Ovary (tissue), 9 donors: Measurements from ENCODE around the gene CASP6. TPM values are rescaled to one million over a fixed set of nuclear protein-coding genes. Genes with fewer than 3 reads are reported as not detected.

Experiments used
- DNase-seq, 5 donors: peaks; one replicate each; pipeline ENCODE4 v3.0.0-alpha.2; 2019 to 2020
- H3K27ac ChIP-seq, 2 donors: fragments of 200-600 bp; one replicate each; pipeline versions ENCODE4 v1.5.1 to v1.8.0; 2019 to 2022
- H3K27me3 ChIP-seq: fragments of 200-600 bp; one replicate; pipeline ENCODE4 v1.8.0; 2022
- H3K36me3 ChIP-seq: fragments of 200-600 bp; sonication (generic); one replicate; pipeline ENCODE4 v1.5.1; 2019
- H3K4me1 ChIP-seq: one replicate; pipeline ENCODE4 v1.8.1; 2013; ENCODE audit warnings: mild to moderate bottlenecking, moderate library complexity; ENCODE audit not compliant: insufficient read depth
- H3K4me3 ChIP-seq: fragments of 200-600 bp; sonication (generic); one replicate; pipeline ENCODE4 v1.5.1; 2017
- H3K9me3 ChIP-seq, 2 donors: fragments of 200-600 bp in 1 of 2; sonication (generic) in 1 of 2; one replicate each; pipeline versions ENCODE4 v1.5.1 to v1.8.1; 2013 to 2019; ENCODE audit warnings: mild to moderate bottlenecking in 1 of 2, moderate library complexity in 1 of 2
- CTCF ChIP-seq, 3 donors: fragments of 450-650 bp in 2 of 3; fragments of 200-600 bp in 1 of 3; IDR thresholded peaks; one replicate each; pipeline versions ENCODE4 v1.5.1 to v1.8.0; 2016 to 2022; ENCODE audit warnings: antibody characterized with exemption in 3 of 3, mild to moderate bottlenecking in 1 of 3
- EP300 ChIP-seq: sonication (generic); formaldehyde crosslinking; IDR thresholded peaks from one replicate; pipeline ENCODE4 v1.6.1; 2017; ENCODE audit warnings: antibody characterized with exemption
- POLR2A ChIP-seq: fragments of 450-650 bp; IDR thresholded peaks from one replicate; pipeline ENCODE4 v1.6.1; 2017; ENCODE audit warnings: antibody characterized with exemption, mild to moderate bottlenecking, moderate library complexity
- WGBS, 3 donors: extraction: QIAGEN DNeasy Blood & Tissue Kit in 1 of 3; methylation state at CpG; one replicate each; pipeline versions ENCODE4 v1.1.5 to v1.1.7; 2013 to 2017; 5-methylcytosine and 5-hydroxymethylcytosine counted together
- intact Hi-C, 4 donors: fragments of 100-400 bp; cut with DNase I; formaldehyde crosslinking; loops; one replicate each; pipeline versions ENCODE4 v1.11.0 to v1.15.1; 2022 to 2023
- polyA plus RNA-seq, 2 donors: library from polyadenylated mRNA; stranded (reverse); fragments of 200-250 nt in 1 of 2; fragments of 350-450 nt in 1 of 2; fragmentation: Illumina TruSeq in 1 of 2; extraction: RNeasy Lipid Tissue Mini Kit (QIAGEN cat#74804) in 1 of 2; gene quantifications; one replicate each; pipeline ENCODE4 v1.2.3, GENCODE V29; 2013 to 2014
- total RNA-seq, 7 donors: library from RNA; depleted of rRNA in 2 of 7; stranded (reverse); fragments of >200 nt in 2 of 7; fragmentation: NEBNext Ultra II Directional in 3 of 7; extraction: Animal tissue kit (Norgen Biotek cat#: 25700) in 3 of 7; gene quantifications; one replicate each; pipeline versions ENCODE4 v1.1.0 to v1.2.4, GENCODE V29; 2016 to 2023
- donor health status: DM: no; HTN: no; CAD: no; lungs with moderate emphysema.
- donor health status: DM: no; HTN: no; CAD: no.
- donor health status: Bipolar disorder and iron deficiency.
- donor health status: DM: yes; HTN: yes; CAD: no.
- donor health status: DM: no; HTN: no; CAD: no.
- donor health status: DM: yes; HTN: yes; CAD: no.

CASP6 gene
- total and polyA plus RNA-seq, 9 donors = 11.2 to 29.0 (median 13.4) TPM

DNA sequence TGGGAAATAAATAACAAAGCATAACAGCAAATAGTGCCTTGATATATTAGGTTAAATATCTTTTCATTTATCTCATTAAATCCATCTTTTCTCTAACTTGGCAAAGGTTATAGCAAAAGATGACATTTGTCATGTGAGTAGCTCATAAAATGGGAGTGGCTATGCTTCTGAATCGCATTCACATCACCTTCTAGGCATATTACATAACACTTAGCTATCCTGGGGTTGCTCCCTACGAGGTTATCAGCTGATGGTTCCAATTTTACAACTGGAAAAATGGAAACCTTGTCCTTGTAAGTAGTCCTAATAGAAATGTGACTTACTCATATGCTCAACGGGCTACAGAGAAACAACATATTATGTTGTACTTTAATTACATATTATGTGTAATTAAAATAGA, 10.3 kb upstream of the CASP6 start:
- DNase-seq = no peak
- no peaks in the 10 kb centered on the region for H3K36me3 ChIP-seq
- H3K27me3 ChIP-seq = no peaks in the 10 kb centered on the region
- no peak overlapping the region for H3K4me3 ChIP-seq
- no peaks in the 10 kb centered on the region for H3K4me1 ChIP-seq
- intact Hi-C loops = no loop called here
- TF ChIP-seq POLR2A (no peak), EP300 (no peak), CTCF (IDR thresholded peaks at IDR 0.05) (no peak)
- no peaks in the 10 kb centered on the region for H3K9me3 ChIP-seq
- 91 to 94% (median 92%) methylated on average over 3 of the region's 3 CpGs for WGBS, 3 donors
- H3K27ac ChIP-seq = no peak overlapping the region

GRCh38 chr4:109708990-109709389, 5.7 kb upstream of the CASP6 start:
- no peaks in the 10 kb centered on the region for H3K27me3 ChIP-seq
- no peak overlapping the region for H3K4me3 ChIP-seq
- intact Hi-C loops = loop anchor here in 3 of 4 donors (10.0 kb wide), 3 partner anchors 106 to 274 kb away; partner anchors contain the start of genes GAR1 (in 2 of the 3), RRH (in 1 of the 3) and SEC24B (in 1 of the 3)
- no peak overlapping the region for H3K27ac ChIP-seq
- no peaks in the 10 kb centered on the region for H3K36me3 ChIP-seq
- no peak for DNase-seq
- no peaks in the 10 kb centered on the region for H3K9me3 ChIP-seq
- TF ChIP-seq CTCF (IDR thresholded peaks at IDR 0.05) (no peak), POLR2A (no peak), EP300 (no peak)
- 26 to 44% (median 37%) methylated on average over 1 of the region's 1 CpG for WGBS, 3 donors
- H3K4me1 ChIP-seq = no peaks in the 10 kb centered on the region

GRCh38 chr4:109708435-109708834, 5.2 kb upstream of the CASP6 start:
- TF ChIP-seq POLR2A = no peak
- DNase-seq = no peak
- no peaks in the 10 kb centered on the region for H3K27me3 ChIP-seq
- intact Hi-C loops = loop anchor here in 3 of 4 donors (10.0 kb wide), 3 partner anchors 106 to 274 kb away; partner anchors contain the start of genes GAR1 (in 2 of the 3), RRH (in 1 of the 3) and SEC24B (in 1 of the 3)
- 2 to 16% (median 8%) methylated on average over 2 of the region's 2 CpGs for WGBS, 3 donors
- no peak overlapping the region for H3K4me3 ChIP-seq
- no peak overlapping the region for H3K27ac ChIP-seq
- no peaks in the 10 kb centered on the region for H3K4me1 ChIP-seq
- H3K36me3 ChIP-seq = no peaks in the 10 kb centered on the region
- H3K9me3 ChIP-seq = no peaks in the 10 kb centered on the region

DNA sequence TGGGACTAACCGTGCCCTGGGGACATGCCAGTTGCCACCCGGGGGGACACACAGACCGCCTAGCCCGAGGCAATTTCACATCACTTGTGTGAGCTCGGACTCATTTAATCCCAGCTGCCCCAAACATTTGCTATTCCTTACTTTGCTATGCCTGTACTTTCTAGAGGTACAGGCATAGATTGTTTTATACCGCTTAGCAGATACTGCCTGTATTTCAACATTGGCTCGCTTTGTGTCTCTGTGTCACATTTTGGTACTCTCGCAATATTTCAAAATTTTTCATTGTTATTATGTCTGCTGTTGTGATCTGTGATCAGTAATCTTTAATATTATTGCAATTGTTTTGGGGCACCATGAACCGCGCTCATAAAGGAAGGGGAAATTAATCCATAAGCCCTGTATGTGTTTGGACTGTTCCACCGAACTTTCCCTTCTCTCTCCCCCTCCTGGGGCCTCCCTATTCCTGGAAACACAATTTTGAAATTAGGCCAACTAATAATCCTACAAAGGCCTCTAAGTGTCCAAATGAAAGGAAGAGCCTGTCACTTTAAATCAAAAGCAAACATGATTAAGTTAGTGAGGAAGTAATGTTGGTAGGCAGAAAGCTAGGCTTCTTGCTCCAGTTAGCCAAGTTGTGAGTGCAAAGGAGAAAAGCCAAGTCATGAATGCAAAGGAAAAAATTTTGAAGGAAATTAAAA, 568 bp upstream of the CASP6 start:
- intact Hi-C loops = loop anchor here in 3 of 4 donors (10.0 kb wide), 3 partner anchors 111 to 269 kb away; partner anchors contain the start of genes GAR1 (in 2 of the 3), RRH (in 1 of the 3) and SEC24B (in 1 of the 3)
- no peak for TF ChIP-seq POLR2A
- no peak for TF ChIP-seq EP300
- TF ChIP-seq CTCF (IDR thresholded peaks at IDR 0.05) = no peak
- Histone ChIP-seq H3K27ac (peak overlapping the region; percentile 63 to 68), H3K36me3 (no peaks in the 10 kb centered on the region), H3K27me3 (no peaks in the 10 kb centered on the region), H3K4me1 (peaks cover 5% of the 10 kb centered on the region), H3K4me3 (peak overlapping the region; percentile 88), H3K9me3 (no peaks in the 10 kb centered on the region)
- 4 to 8% (median 5%) methylated on average over 11 of the region's 11 CpGs for WGBS, 3 donors
- no peak for DNase-seq
